CD4-positive, alpha-beta T cell treated with Interleukin-4 for 4 hours (primary cell): Measurements from ENCODE around the gene PPP4R3A.
"Not testable (repeated sequence)": the region's sequence is repeated elsewhere in the genome, so short reads cannot be mapped to it uniquely, and the experiment has no call there.

Experiments
- DNase-seq: peaks from one replicate; pipeline ENCODE4 v3.0.0-alpha.2; 2020

The PPP4R3A gene

DNA sequence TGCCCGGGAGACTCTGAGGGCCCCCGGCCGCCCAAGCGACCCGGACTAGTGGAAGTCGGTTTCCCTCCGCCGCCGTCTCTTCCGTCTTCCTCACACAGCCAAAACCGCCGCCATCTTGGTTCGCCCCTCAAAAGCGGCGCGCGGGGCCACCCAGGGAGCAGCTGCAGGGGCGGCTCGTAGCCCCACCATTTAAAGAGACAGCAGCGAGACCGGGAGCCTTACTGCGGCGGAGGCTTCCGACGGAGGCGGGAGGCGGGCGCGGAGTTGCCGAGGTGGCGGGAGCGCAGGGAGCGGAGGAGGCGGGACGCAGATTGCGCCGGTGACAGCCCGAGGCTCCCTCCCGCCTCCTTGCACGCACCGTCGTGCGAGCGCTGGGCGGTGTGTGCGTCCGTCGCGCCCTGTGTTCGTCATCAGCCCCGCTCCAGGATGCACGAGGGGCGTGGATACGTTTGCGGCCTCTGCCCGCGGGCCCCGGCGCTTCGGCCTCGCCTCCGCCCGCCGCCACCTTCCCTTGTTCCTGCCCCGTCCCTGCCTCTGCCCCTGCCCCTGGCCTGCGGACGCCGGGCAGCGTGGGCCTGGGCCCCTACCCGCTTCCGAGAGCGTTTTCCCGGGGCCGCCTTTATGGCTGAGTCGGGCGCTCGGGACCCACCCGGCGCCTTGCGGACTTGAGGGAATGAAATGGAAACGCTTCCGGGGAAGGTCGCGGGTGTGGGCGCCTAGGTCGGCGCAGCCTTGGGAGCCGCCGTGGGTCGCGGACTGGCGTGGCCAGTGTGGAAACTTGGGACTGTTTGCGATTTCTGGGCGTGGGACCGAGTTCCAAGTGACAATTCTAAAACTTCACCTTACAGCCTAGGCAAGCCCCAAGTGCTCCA is at the start of gene PPP4R3A:
Gene PPP4R3A, minus strand, starts transcription at position 140 of the 872 bp plus-strand sequence. CDS start 663 bp downstream, outside the sequence.
- peak; percentile 93 for DNase-seq

DNA sequence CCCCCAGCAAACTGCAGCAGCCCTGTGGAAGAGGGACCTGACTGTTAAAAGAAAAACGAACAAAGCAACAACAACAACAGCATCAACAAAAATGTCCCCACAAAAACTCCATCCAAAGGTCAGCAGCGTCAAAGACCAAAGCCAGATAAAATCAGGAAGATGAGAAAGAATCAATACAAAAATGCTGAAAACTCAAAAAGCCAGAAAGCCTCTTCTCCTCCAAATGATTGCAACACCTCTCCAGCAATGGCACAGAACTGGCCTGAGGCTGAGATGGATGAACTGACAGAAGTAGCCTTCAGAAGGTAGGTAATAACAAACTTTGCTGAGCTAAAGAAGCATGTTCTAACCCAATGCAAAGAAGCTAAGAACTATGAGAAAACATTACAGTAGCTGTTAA is 45.4 kb upstream of the PPP4R3A start:
- no peak for DNase-seq

DNA sequence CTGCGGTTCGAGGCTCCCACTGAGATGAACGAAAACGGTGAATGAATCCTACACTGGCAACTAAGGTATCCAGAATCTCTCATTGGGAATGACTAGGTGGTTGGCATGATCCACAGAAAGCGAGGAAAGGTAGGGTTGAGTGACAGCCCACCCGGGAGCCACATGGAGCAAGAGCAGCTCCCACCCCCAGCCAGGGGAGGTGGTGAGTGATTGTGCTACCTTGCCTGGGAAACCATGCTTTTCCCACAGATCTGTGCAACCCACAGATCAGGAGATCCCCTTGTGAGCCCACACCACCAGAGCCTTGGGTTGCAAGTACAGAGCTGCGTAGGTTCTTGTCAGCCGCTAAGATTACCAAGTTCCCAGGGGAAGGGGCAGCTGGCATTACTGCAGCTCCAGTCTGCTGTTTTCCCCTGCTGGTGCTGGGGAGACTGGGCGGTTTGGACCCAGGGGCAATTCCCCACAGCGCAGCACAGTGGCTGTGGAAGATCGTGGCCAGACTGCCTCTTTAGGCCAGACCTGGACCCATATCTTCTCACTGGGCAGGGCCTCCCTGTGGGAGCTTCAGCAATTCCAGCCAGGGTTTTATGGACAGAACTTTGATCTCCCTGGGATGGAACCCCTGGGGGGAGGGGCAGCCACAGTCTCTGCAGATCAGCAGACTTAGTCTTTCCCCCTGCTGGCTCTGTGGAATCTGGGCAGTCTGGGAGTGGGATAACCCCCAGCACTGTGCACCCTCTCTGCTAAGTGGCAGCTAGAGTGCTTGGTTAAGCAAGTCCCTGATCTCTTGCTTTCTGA is 44.6 kb upstream of the PPP4R3A start:
- no peak for DNase-seq

DNA sequence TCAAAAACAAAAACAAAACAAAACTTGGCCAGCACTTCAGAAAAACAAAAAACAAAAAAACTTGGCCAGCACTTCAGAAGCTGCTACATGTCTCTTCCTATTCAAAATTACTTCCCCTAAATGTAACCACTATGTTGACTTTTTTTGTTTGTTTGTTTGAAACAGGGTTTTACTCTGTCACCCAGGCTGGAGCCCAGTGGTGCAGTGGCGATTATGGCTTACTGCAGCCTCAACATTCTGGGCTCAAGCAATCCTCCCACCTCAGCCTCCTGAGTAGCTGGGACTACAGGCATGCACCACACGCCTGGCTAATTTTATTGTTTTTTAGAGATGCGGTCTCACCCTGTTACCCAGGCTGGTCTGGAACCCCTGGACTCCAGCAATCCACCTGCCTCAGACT is 38.0 kb upstream of the PPP4R3A start:
- no peak for DNase-seq

DNA sequence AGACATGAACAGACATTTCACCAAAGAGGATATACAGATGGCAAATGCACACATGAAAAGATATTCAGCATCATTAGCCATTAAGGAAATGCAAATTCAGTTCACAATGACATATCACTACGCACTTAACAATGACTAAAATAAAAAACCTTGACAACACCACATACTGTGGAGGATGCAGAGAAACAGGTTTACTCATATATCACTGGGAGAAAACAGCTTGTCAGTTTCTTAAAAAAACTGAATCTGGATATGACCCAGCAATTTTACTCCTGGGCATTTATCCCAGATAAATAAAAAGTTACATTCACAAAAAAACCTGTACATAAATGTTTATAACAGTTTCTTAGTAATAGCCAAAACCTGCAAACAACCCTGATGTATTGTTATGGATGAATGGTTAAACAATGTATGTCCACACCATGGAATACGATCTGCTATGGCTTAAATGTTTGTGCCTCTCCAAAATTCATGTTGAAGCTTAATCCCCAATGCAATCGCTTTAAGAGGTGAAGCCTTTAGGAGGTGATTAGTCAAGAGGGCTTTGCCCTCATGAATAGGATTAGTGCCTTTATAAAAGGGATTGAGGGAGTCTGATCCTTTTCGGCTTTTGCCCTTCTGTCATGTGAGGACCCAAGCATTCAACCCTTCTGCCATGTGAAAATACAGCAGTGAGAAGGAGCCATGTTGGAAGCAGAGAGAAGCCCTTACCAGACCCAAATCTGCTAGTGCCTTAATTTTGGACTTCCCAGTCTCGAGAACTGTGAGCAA is 36.0 kb upstream of the PPP4R3A start:
- DNase-seq: no peak

DNA sequence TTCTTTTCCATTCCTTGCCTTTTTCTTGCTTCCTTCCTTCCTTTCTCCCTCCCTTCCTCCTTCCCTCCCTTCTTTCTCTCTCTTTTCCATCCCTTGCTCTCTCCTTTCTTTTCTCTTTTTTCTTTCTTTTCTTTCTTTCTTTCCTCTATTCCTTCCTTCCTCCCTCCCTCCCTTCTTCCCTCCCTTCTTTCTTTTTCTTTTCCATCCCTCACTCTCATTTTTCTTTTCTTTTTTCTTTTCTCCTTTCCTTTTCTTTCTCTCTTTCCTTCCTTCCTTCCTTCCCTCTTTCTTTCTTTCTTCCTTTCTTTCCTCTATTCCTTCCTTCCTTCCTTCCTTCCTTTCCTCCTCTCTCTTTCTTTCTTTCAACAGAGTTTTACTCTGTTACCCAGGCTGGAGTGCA is 35.1 kb upstream of the PPP4R3A start:
- no peak for DNase-seq

DNA sequence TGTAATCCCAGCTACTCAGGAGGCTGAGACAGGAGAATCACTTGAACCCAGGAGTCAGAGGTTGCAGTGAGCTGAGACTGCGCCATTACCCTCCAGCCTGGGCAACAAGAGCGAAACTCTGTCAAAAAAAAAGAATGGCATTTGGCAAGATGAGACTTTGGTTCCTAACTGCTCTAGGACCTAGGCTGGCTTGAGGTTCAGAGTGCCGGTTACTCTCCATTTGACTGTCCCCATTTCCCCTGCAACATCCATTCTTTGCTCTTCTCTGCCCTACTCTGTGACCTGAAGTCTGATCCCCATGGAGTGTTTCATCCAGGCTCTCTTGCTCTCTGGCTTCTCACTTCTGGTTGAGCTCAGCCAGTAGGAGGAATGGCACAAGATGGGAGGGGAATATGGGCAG is 26.2 kb upstream of the PPP4R3A start:
- no peak for DNase-seq

DNA sequence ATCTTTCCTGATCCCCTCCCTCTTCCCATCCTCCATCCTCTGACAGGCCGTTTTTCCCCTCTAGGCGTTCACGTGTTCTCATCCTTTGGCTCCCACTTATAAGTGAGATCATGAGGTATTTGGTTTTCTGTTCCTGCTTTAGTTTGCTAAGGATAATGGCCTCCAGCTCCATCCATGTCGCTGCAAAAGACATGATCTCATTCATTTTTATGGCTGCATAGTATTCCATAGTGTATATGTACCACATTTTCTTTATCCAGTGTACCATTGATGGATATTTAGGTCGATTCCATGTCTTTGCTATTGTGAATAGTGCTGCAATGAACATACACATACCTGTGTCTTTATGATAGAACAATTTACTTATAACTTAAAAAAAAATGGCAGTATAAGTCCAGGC is 23.9 kb upstream of the PPP4R3A start:
- DNase-seq: not testable (repeated sequence)

DNA sequence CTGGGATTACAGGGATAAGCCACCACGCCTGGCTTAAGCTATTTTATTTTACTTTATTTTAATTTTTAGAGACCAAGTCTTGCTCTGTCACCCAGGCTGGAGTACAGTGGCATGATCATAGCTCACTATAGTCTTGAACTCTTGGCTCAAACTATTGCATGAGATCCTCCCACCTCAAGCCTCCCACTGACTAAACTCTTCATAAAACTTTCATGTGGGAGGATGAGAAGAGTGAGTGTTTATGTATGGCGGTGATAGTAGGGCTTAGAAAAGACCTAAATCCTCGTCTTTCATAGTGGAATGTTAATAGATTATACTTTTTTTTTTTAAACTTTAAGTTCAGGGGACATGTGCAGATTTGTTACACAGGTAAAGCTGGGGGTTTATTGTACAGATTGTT is 23.5 kb upstream of the PPP4R3A start:
- no peak for DNase-seq

DNA sequence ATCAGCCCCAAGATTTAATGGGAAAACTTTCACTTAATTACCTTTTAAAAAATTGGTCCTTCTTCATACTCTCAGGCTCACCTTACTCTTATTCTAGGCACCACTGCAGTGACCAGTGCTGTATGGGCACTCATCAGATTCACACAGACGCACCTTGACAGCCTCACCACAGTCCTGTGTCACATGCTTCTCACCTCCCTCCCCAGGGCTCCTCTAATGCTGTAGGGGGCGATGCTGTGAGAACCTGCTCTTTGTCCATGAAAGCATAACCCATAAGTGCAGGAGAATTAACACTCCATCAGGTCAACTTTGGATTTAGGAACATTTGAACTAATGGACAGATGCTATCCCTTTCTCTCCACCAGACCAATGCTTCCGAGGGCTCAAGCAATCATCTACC is 13.9 kb upstream of the PPP4R3A start:
- no peak for DNase-seq

DNA sequence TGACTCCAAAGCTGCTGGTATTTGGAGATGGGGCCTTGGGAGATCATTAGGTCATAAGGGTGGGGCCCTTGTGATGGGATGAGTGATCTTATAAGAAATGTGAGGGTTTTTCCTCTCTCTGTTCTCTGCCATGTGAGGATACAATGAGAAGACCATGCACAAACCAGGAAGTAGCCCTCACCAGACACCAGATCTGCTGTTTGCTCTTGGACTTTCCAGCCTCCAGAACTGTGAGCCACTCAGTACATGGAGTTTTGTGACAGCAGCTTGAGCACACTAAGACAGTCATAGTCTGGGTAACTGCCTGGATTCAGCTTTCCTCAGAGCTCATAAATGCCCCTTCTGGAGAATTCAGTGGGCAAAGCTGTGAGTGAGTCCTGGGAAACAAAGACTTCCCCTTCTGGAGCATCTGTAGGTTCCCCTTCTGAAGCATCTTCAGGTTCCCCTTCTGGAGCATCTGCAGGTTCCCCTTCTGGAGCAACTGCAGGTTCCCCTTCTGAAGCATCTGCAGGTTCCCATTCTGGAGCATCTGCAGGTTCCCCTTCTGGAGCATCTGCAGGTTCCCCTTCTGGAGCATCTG is 11.0 kb upstream of the PPP4R3A start:
- DNase-seq: peak; percentile 19

DNA sequence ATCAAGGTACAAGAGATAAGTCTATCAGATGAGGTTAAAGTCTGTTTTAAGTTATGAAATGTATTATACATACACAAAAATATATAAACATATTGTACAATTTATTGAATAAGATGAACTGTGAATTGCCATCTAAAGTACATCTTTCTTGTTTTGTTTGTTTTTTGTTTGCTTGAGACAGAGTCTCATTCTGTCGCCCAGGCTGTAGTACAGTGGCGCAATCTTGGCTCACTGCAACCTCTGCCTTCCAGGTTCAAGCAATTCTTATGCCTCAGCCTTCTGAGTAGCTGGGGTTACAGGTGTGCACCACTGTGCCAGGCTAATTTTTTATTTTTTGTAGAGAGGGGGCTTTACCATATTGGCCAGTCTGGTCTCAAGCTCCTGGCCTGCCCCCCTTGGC is 10.0 kb upstream of the PPP4R3A start:
- no peak for DNase-seq

DNA sequence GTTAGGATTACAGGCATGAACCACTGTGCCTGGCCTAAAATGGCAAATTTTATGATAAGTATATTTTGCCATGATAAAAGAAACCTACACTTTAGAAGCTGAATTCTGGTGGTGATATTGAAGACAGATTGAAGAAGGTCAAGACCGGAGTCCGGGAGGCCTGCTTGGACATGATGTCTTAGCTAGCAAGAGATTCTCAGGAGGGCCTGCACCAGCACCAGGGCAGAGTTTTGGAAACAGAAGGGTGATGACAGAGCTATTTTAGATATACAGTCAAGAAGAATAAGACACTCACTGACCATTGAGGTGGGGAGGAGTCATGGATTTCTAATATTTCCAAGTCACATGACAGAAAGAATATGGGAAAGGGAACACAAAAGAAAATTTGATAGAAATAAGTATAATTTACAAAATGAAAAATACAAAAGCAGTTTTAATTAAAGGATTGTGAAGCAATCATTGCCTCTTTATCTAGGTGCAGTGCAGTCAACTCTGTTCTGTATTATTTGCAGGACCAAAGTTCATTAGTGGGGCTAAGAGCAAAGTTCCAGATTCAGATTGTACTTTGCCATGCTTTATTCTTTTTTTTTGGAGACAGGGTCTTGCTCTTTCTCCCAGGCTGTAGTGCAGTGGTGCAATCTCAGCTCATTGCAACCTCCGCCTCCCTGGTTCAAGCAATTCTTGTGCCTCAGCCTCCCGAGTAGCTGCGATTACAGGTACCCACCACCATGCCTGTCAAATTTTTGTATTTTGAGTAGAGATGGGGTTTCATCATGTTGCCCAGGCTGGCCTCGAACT is 9.3 kb upstream of the PPP4R3A start:
- no peak for DNase-seq

DNA sequence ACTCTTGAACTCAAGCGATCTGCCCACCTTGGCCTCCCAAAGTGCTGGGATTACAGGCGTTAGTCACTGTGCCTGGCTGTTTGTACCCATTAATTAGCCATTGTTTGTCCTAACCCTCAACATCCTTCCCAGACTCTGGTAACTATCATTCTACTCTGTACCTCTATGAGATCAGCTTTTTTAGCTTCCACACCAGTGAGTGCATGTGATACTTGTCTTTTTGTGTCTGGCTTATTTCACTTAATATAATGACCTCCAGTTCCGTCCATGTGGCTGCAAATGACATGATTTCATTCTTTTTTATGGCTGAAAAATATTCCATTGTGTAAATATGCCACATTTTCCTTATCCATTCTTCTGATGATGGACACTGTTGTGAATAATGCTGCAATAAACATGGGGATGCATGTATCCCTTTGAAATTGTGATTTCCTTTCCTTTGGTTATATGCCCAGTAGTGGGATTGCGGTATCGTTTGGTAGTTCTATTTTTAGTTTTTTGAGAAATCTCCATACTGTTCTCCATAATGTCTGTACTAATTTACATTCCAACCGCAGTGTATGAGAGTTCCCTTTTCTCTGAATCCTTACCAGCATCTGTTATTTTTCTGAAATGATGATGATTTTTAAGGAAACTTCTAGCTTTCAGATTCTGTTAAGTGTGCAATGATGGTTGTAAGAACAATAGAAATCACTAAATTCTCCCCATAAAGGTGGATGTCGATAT is 6.7 kb upstream of the PPP4R3A start:
- no peak for DNase-seq

DNA sequence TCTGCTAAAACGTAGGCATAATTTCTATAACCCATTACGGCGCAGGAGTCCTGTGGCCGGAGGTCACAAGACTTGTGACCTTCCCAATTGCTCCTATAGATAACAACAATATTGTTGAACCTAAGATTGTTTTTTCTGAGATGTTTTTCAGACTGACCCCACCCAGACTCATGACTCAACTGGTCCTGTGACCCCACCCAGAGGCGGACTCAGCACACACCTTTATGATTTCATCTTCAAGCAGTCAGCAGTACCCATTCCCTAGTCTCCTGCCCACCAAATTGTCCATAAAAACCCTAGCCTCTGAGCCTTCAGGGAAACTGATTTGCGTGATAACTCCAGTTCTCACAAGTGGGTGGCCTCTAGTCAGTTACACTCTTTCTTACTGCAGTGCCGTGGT is 5.9 kb upstream of the PPP4R3A start:
- no peak for DNase-seq

DNA sequence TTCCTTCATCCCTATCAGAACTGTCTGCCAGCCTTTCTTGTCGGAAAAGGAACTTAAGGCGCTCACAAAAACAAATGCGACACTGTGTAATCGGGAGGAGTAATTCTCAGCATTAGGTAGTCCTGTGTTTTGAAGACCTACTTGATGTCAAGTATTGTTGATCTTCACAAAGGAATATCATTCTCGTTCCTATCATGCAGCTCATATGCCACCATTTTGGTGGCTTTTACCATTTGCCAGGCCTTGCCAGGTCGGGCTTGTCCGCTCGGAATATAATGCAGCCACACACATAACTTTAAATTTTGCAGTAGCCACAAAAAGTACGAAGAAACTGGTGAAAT is 903 bp upstream of the PPP4R3A start:
- no peak for DNase-seq

DNA sequence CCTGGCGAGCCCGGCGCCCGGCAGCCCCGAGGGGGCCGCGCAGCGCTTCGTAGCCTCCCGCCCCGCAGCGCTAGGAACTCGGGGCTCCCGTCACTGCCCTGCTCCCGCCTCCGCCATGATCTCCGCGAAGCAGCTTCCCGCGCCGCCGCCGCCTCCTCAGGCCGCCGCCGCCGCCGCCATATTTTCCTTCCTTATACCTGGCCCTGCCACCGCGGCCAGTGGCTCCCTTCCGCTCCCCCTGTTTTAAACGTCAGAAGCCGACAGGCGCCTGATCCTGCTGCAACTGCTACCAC is 286 bp downstream of the PPP4R3A start:
- DNase-seq: no peak

DNA sequence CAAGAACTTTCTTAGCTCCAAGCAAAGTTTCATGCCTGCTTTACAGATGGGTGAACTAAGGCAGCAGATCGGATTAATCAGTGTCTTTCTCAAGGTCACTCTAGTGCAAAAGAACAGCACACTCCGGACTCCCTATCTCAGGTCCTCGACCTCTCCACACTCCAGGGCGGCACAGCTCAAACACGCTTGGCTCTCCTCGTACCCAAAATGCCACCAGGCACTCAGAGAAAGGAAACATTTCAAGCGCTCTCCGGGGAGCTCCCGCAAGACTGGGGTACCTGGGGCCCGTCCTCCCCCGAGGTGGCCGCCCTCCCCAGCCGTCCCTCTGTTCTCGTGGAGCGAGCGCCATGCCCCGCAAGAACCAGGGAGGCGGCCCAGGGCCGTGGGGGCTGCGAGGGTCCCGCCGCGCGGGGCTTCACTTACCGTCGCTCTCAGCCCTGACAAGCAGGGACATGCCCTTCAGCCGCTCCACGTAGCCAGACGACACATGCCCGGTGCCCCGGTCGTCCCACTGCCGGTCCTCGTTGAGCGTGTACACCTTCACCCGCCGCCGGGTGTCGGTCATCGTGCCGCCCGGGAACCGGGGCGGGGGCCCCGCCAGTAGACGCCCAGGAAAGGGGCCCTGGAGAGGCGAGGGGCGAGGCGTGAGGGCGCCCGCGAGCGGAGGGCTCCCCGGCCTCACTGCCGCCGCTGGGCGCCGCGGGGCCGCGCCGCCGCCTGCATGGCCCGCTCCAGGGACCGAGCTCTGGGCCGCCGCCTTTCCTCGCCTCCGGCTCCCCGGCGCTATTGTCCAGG is 830 bp downstream of the PPP4R3A start:
- peak; percentile 15 for DNase-seq

DNA sequence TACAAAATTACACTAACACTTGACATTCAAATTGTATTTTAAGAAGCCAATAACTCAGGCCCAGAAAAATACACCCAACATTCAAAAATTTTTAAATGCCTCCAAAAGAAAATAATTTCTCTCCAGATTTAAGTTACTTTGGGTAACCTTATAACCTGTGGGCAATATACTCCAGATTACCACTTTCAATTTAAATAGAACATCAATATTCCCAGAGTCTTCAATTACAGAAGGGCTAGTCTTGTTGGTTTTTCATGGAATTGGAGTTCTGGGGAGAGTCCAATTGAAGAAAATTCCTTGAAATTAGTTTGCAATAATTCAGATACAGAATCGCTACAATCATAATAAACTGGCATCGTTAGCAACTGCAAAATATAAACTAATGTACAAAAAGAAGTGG is 2.0 kb downstream of the PPP4R3A start:
- no peak for DNase-seq

DNA sequence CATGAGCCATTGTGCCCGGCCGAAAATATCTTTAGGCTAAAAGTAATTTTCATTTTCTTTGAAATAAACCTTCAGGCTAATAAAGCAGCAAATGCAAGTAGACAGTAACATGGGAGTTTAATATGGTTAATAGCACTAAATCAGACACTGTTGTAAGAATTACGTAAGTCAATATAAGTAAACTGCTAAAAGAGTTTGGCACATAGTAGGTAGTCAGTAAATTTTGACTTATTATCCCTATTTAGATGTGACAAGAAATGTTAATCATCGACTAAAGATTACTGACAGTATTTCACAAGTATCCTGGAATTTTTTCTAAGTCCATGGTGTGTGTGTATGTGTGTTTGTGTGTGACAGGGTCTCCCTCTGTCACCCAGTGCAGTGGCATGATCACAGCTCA is 3.9 kb downstream of the PPP4R3A start:
- DNase-seq: no peak

DNA sequence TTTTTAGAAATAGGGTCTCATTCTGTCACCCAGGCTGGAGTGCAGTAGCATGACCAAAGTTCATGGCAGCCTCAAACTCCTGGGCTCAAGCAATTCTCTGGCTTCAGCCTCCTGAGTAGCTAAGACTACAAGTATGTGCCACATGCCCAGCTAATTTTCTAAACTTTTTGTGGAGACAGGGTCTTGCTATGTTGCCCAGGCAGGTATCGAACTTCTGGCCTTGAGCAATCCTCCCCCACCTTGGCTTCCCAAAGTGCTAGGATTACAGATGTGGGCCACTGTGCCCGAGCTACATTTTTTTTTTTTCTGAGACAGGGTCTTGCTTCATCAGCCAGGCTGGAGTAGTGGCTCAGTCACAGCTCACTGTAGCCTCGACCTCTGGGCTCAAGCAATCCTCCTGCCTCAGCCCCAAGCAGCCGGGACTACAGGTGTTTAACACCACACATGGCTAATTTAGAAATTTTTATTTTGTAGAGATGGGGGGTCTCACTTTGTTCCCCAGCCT is 7.1 kb downstream of the PPP4R3A start:
- DNase-seq: no peak
